ENCODE data around the gene PIK3AP1.

The PIK3AP1 gene

DNA sequence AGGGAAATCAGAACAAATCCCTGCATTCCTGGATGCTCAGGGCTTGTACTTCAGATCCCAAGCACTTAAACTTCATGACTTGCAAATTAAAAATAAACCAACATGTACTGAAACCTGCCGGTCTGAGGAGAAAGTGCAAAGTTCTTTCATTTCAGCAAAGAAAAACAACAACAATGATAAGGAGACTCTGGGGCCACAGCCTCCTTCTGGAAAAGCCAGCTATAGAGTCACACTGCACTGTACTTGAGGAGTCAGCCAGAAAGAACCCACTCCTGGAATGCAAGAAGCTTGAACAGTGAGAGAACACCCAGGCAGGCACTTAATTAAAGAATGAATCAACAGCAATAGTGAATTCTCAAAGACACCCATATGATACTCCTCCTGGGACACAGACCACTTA, 83.8 kb downstream of the PIK3AP1 start:
- Mint-ChIP-seq H3K36me3 (no peaks in the 10 kb centered on the region), H3K27me3 (no peaks in the 10 kb centered on the region), H3K27ac (no peak overlapping the region), H3K9me3 (no peaks in the 10 kb centered on the region), H3K4me3 (no peak overlapping the region), H3K4me1 (no peaks in the 10 kb centered on the region)

- Mint-ChIP-seq H3K36me3 (no peaks in the 10 kb centered on the region), H3K4me3 (no peak overlapping the region), H3K27ac (no peak overlapping the region), H3K9me3 (no peaks in the 10 kb centered on the region), H3K4me1 (no peaks in the 10 kb centered on the region), H3K27me3 (no peaks in the 10 kb centered on the region)
Measured at GRCh38 chr10:96632974-96633710, 87.2 kb downstream of the PIK3AP1 start.

DNA sequence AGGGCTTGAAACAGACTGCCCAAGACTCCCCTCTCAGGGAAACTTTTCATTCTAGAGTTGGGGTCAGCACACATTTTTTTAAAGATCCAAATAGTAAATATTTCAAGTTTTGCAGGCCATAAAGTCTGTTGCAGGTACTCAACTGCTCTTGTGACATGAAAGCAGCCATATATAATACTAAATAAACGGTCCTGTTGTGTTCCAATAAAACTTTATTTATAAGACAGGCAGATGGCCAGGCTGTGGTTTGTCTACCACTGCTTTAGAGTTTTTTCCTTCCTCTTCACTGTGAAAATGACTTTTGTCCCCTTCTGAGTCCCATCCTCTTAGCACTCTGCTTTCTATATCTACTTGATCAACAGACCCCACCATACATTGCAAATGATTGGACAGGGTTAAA, 93.0 kb downstream of the PIK3AP1 start:
- Mint-ChIP-seq H3K27ac (no peak overlapping the region), H3K27me3 (no peaks in the 10 kb centered on the region), H3K36me3 (no peaks in the 10 kb centered on the region), H3K4me1 (no peaks in the 10 kb centered on the region), H3K9me3 (no peaks in the 10 kb centered on the region), H3K4me3 (no peak overlapping the region)

DNA sequence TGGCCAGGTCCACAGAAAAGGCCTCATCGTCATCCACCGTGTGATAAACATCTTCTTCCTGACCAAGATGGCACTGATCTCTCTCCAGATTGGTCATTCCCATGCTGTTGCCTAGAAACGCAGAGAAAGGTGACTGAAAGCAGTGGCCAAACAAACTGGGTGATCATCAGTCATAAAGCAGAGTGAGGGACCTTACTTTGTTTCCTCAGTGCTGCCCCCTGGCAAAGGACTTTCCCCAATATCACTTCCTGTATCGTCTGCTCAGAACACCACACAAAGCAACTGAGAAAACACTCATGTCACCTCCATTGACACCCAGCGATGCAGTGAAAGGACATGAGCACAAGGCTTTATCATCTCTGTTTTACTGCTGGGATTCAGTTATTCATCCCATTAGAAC, 93.5 kb downstream of the PIK3AP1 start:
- H3K4me3 Mint-ChIP-seq, result no peak overlapping the region
- H3K36me3 Mint-ChIP-seq, result no peaks in the 10 kb centered on the region
- no peak overlapping the region for H3K27ac Mint-ChIP-seq
- no peaks in the 10 kb centered on the region for H3K9me3 Mint-ChIP-seq
- no peaks in the 10 kb centered on the region for H3K4me1 Mint-ChIP-seq
- no peaks in the 10 kb centered on the region for H3K27me3 Mint-ChIP-seq

DNA sequence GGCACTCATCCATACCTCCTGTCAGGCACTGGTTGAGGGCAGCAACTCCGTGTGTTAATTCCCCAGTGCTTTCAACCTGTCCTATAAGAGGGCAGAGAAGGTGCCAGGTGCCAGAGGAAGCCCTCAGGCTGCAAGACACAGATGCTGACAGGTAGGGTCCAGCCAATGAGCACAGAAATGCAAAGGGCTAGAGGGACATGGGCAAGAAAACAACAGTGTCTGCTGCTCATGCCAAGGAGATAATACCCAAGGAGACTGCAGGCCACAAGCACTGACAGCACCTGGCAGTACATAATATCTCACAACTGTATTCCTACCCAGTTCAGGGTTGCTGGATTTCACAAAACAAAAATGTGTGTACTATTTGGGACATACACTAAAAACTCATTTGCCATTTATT, 95.1 kb downstream of the PIK3AP1 start:
- H3K4me3 Mint-ChIP-seq, result no peak overlapping the region
- H3K4me1 Mint-ChIP-seq, result no peaks in the 10 kb centered on the region
- H3K27ac Mint-ChIP-seq, result no peak overlapping the region
- no peaks in the 10 kb centered on the region for H3K9me3 Mint-ChIP-seq
- no peaks in the 10 kb centered on the region for H3K27me3 Mint-ChIP-seq
- H3K36me3 Mint-ChIP-seq, result no peaks in the 10 kb centered on the region

DNA sequence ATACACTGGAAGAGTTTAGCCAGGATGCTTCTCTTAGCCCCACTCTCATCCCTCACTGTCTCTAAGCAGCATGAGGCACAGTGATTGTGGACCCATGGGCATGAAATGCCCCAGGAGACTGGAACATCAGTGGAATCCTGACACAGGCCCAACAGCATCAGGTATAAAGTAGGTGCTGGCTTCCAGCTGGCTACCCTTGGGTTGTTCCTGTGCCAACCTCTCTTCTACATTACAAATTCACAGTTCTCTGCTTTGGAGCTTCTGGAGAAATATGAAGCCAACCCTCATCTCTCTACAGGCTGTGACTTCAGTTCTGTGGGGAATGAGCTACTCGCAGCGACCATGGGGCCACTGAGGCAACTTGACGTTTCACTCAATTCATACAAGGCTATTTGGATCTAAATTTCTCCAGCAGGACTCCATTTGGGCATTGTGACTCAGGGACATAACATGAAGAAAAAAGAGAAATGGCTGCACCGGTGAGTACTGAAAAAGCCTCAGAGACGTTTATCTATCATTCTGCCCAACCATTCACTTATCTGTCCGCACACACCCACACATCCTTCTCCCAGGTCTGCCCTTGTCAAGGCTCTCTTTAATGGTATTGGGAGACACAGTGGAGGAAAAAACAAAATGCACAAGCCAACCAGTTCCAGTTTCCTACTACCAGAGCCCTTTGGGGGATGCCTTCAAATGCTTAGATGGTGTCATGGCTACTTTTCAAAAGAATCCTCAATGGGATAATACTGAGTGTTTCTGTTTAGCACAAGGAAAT, 98.1 kb downstream of the PIK3AP1 start:
- no peak overlapping the region for H3K27ac Mint-ChIP-seq
- no peaks in the 10 kb centered on the region for H3K9me3 Mint-ChIP-seq

DNA sequence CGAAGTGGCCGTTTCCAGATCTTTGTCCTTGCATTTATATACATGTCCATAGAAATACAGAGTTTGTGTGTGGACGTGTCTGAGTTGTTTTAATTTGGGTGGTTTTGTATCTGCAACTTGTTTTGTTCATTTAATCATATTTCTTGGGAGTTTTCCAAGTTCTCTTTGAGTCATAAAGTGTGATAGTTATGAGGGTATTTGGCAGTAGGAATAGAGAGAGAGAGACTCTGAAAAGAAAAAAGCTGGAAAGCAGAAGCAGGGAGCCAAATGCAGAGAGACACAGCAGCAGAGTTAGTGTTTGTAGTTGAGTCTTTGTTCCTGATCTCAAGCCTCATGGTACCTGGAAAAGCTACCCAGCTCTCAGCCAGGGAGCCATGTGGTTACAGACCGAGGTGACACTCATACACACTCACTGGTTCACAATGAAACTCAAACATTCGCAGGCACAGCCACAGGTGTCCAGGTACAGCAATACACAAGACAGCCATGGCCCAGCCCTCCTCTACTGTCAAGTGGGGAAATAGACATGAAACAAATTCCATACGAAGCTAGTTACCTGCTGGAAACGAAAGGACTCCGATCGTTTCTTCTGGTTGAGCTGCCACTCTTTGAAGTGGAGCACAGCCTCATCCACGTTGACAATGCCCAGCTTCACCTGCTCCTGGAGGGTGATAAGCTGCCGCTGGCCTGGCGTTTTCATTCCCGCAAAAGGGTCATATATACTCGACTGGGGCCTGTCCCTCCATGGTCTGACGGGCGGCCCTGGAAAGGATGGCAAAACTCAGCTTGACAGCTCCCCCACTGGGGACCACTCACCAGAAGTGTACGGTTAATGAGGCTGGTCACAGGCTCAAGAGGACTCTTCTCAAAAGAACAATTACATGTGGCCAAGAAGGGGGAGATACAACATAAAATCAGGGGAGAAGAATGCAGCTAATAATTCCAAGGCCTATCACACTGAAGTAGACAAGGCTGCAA, 100.2 kb downstream of the PIK3AP1 start:
- no peaks in the 10 kb centered on the region for H3K9me3 Mint-ChIP-seq
- no peak overlapping the region for H3K27ac Mint-ChIP-seq
- no peak overlapping the region for H3K4me3 Mint-ChIP-seq
- no peaks in the 10 kb centered on the region for H3K4me1 Mint-ChIP-seq
- no peaks in the 10 kb centered on the region for H3K27me3 Mint-ChIP-seq
- no peaks in the 10 kb centered on the region for H3K36me3 Mint-ChIP-seq

More for the DNA sequence above, 98.1 kb downstream of the PIK3AP1 start:
- Mint-ChIP-seq H3K36me3 (no peaks in the 10 kb centered on the region), H3K27me3 (no peaks in the 10 kb centered on the region), H3K4me1 (no peaks in the 10 kb centered on the region), H3K4me3 (no peak overlapping the region)

DNA sequence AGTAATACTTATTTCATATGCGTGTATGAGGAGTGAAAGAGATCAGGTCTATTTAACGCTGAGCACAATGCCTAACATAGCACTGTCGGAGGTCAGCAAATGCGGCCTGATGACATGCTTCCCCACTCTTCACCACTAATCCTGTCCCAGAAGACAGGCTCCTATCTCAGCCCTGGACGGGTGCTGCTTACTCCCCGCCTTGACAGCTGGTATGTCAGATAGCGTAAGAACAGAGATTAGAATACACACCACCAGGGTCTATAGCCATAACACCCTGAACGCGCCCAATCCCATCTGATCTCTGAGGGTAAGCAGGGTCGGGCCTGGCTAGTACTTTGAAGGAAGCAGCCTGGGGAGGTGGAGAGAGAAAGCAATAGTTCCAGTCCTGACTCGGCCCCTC, 101.2 kb downstream of the PIK3AP1 start:
- no peaks in the 10 kb centered on the region for H3K36me3 Mint-ChIP-seq
- no peak overlapping the region for H3K27ac Mint-ChIP-seq
- no peaks in the 10 kb centered on the region for H3K4me1 Mint-ChIP-seq
- no peaks in the 10 kb centered on the region for H3K27me3 Mint-ChIP-seq
- H3K9me3 Mint-ChIP-seq, result no peaks in the 10 kb centered on the region
- H3K4me3 Mint-ChIP-seq, result no peak overlapping the region

- Mint-ChIP-seq H3K36me3 (no peaks in the 10 kb centered on the region), H3K4me3 (no peak overlapping the region), H3K4me1 (no peaks in the 10 kb centered on the region), H3K9me3 (no peaks in the 10 kb centered on the region), H3K27ac (no peak overlapping the region), H3K27me3 (no peaks in the 10 kb centered on the region)
Measured at GRCh38 chr10:96618653-96619052, 101.7 kb downstream of the PIK3AP1 start.

- Mint-ChIP-seq H3K36me3 (no peaks in the 10 kb centered on the region), H3K9me3 (no peaks in the 10 kb centered on the region), H3K4me3 (no peak overlapping the region), H3K27ac (no peak overlapping the region), H3K27me3 (no peaks in the 10 kb centered on the region), H3K4me1 (no peaks in the 10 kb centered on the region)
Measured at GRCh38 chr10:96616961-96617360, 103.4 kb downstream of the PIK3AP1 start.

- no peaks in the 10 kb centered on the region for H3K36me3 Mint-ChIP-seq
Measured at GRCh38 chr10:96614515-96614914, 105.8 kb downstream of the PIK3AP1 start.

GRCh38 chr10:96613576-96613975, 106.7 kb downstream of the PIK3AP1 start:
- Mint-ChIP-seq H3K4me1 (peaks cover 11% of the 10 kb centered on the region), H3K9me3 (no peaks in the 10 kb centered on the region), H3K36me3 (no peaks in the 10 kb centered on the region), H3K27me3 (no peaks in the 10 kb centered on the region), H3K4me3 (no peak overlapping the region), H3K27ac (no peak overlapping the region)

More at GRCh38 chr10:96614515-96614914, 105.8 kb downstream of the PIK3AP1 start:
- no peaks in the 10 kb centered on the region for H3K9me3 Mint-ChIP-seq
- no peak overlapping the region for H3K4me3 Mint-ChIP-seq
- H3K4me1 Mint-ChIP-seq, result peaks cover 11% of the 10 kb centered on the region
- H3K27ac Mint-ChIP-seq, result no peak overlapping the region
- no peaks in the 10 kb centered on the region for H3K27me3 Mint-ChIP-seq

DNA sequence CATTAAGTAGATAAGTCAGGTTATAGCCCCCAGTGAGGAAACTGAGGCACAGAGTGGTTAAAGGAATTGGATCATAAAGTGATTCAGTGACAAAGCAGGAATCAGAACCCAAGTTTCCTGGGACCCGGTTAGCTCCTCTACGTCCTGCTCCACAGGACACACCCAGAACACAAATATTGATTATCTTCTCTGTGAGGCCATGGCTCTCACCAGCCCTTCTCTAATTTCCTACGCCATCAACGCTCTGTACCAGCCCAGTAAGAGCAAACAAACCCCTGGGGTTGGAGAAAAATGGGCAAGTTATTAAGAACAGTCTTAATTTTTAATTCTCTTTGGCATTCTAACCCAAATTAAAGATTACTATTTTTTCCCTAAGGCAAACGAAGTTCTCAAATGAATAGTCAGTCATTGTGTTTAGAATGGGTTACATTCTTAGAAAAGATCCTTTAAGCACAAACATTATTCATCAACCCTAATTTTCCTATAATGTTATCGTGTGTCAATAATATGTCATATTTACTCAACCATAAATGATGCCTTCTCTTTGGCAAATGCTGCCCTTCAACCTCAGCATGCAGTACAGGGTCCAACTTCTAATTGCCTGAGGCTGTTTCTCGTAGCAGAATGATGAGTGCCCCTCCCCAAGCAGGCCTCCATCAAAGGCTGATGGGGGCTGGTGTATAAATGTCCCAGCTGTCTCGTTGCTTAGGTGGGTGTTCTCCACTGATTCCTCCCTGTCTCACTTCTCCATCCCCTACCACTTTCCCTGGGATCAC, 108.1 kb downstream of the PIK3AP1 start:
- Mint-ChIP-seq H3K4me3 (no peak overlapping the region), H3K27me3 (no peaks in the 10 kb centered on the region), H3K36me3 (no peaks in the 10 kb centered on the region), H3K4me1 (peaks cover 11% of the 10 kb centered on the region), H3K9me3 (no peaks in the 10 kb centered on the region), H3K27ac (no peak overlapping the region)

- H3K36me3 Mint-ChIP-seq, result no peaks in the 10 kb centered on the region
- peaks cover 11% of the 10 kb centered on the region for H3K4me1 Mint-ChIP-seq
- H3K9me3 Mint-ChIP-seq, result no peaks in the 10 kb centered on the region
- no peak overlapping the region for H3K27ac Mint-ChIP-seq
- H3K27me3 Mint-ChIP-seq, result no peaks in the 10 kb centered on the region
- H3K4me3 Mint-ChIP-seq, result no peak overlapping the region
Measured at GRCh38 chr10:96610817-96611216, 109.5 kb downstream of the PIK3AP1 start.

GRCh38 chr10:96609510-96609909, 110.8 kb downstream of the PIK3AP1 start:
- Mint-ChIP-seq H3K4me3 (no peak overlapping the region), H3K4me1 (peaks cover 11% of the 10 kb centered on the region), H3K9me3 (no peaks in the 10 kb centered on the region), H3K27ac (no peak overlapping the region), H3K27me3 (no peaks in the 10 kb centered on the region), H3K36me3 (no peaks in the 10 kb centered on the region)
